Mucosa of descending colon (tissue), 3 donors: ENCODE results near the gene FSTL4. TPM values are rescaled to one million over a fixed set of nuclear protein-coding genes. Genes with fewer than 3 reads are reported as not detected.

Experiments used
- ATAC-seq: fragments of 200-7000 bp; cut with Tn5 transposase; one replicate; pipeline ENCODE4 v1.9.1; 2020; ENCODE audit warnings: mild to moderate bottlenecking, moderate library complexity
- DNase-seq, 3 donors: peaks; one replicate each; pipeline ENCODE4 v3.0.0-alpha.2; 2020
- H3K36me3 ChIP-seq: fragments of 200-600 bp; one replicate; pipeline ENCODE4 v1.8.0; 2021; ENCODE audit warnings: low read depth, mild to moderate bottlenecking
- H3K4me1 ChIP-seq: fragments of 200-600 bp; one replicate; pipeline ENCODE4 v1.8.0; 2021; ENCODE audit warnings: low read depth, mild to moderate bottlenecking
- H3K4me3 ChIP-seq: fragments of 200-600 bp; one replicate; pipeline ENCODE4 v1.8.0; 2021; ENCODE audit warnings: mild to moderate bottlenecking
- H3K9me3 ChIP-seq: fragments of 200-600 bp; one replicate; pipeline ENCODE4 v1.8.0; 2021; ENCODE audit warnings: mild to moderate bottlenecking
- intact Hi-C, 2 donors: fragments of 100-400 bp; cut with DNase I in 1 of 2; cut with micrococcal nuclease in 1 of 2; formaldehyde crosslinking; loops; one replicate each; pipeline versions ENCODE4 v1.11.0 to v1.11.1; 2022; cut with DNase I, micrococcal nuclease
- total RNA-seq, 3 donors: library from RNA; stranded (reverse); fragmentation: NEBNext Ultra II Directional in 2 of 3; extraction: Animal tissue kit (Norgen Biotek cat#: 25700) in 2 of 3; gene quantifications; one replicate each; pipeline versions ENCODE4 v1.2.1 to v1.2.4, GENCODE V29; 2021 to 2023
- TF ChIP-seq, protein P1 (sequence below): fragments of 200-600 bp; IDR thresholded peaks from one replicate; pipeline ENCODE4 v1.8.0; 2022; ENCODE audit warnings: antibody characterized with exemption, mild to moderate bottlenecking
- donor health status: DM: no; HTN: no; CAD: no; lungs with moderate emphysema.
- donor health status: DM: no; HTN: no; CAD: no.
- donor health status: DM: no; HTN: yes; CAD: no.

FSTL4 gene
- total RNA-seq, 3 donors from 2014 or later: 0.29 to 0.77 (median 0.57) TPM

GRCh38 chr5:133639850-133640528 lies 27.6 kb upstream of the FSTL4 start:
- Histone ChIP-seq H3K9me3 (no peaks in the 10 kb centered on the region), H3K36me3 (no peaks in the 10 kb centered on the region), H3K4me1 (no peaks in the 10 kb centered on the region), H3K4me3 (no peak overlapping the region)
- ATAC-seq (no peak), DNase-seq (no peak)
- intact Hi-C loops: no loop called here
- TF ChIP-seq, protein P1, sequence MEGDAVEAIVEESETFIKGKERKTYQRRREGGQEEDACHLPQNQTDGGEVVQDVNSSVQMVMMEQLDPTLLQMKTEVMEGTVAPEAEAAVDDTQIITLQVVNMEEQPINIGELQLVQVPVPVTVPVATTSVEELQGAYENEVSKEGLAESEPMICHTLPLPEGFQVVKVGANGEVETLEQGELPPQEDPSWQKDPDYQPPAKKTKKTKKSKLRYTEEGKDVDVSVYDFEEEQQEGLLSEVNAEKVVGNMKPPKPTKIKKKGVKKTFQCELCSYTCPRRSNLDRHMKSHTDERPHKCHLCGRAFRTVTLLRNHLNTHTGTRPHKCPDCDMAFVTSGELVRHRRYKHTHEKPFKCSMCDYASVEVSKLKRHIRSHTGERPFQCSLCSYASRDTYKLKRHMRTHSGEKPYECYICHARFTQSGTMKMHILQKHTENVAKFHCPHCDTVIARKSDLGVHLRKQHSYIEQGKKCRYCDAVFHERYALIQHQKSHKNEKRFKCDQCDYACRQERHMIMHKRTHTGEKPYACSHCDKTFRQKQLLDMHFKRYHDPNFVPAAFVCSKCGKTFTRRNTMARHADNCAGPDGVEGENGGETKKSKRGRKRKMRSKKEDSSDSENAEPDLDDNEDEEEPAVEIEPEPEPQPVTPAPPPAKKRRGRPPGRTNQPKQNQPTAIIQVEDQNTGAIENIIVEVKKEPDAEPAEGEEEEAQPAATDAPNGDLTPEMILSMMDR: no peak

DNA sequence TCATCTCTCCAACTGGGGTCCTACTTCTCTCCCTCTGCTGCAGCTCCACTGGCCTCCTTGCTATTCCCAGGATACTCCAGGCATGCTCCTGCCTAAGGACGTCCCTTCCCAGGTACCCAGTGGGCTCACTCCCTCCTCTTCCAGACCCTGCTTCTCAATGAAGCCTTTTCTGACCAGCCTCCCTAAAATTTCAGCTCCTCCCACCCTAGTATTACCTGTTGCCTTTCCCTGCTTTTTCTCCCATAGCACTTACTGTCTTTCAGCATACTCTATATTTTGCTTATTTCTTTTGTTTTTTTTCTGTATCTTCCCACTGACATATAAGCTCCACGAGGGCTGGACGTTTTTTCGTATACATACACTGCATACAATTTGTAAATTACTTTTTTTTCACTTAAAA lies 26.1 kb upstream of the FSTL4 start:
- intact Hi-C loops: no loop called here
- Histone ChIP-seq H3K36me3 (no peaks in the 10 kb centered on the region), H3K4me3 (no peak overlapping the region), H3K9me3 (no peaks in the 10 kb centered on the region), H3K4me1 (no peaks in the 10 kb centered on the region)
- ATAC-seq (no peak), DNase-seq (no peak)
- TF ChIP-seq, protein P1: no peak

- ATAC-seq (no peak), DNase-seq (no peak)
- TF ChIP-seq, protein P1: no peak
- H3K9me3 ChIP-seq: no peaks in the 10 kb centered on the region
- H3K4me3 ChIP-seq: no peak overlapping the region
- no peaks in the 10 kb centered on the region for H3K36me3 ChIP-seq
- intact Hi-C loops: no loop called here
- H3K4me1 ChIP-seq: no peaks in the 10 kb centered on the region
Measured at GRCh38 chr5:133637206-133637605, 24.9 kb upstream of the FSTL4 start.

GRCh38 chr5:133635051-133635450 lies 22.7 kb upstream of the FSTL4 start:
- DNase-seq (no peak), ATAC-seq (no peak)
- intact Hi-C loops: no loop called here
- TF ChIP-seq, protein P1: no peak
- Histone ChIP-seq H3K4me3 (no peak overlapping the region), H3K36me3 (no peaks in the 10 kb centered on the region), H3K9me3 (no peaks in the 10 kb centered on the region), H3K4me1 (no peaks in the 10 kb centered on the region)

GRCh38 chr5:133627180-133627579 lies 14.8 kb upstream of the FSTL4 start:
- intact Hi-C loops: no loop called here
- H3K4me1 ChIP-seq: no peaks in the 10 kb centered on the region

More at GRCh38 chr5:133627180-133627579, 14.8 kb upstream of the FSTL4 start:
- H3K36me3 ChIP-seq: no peaks in the 10 kb centered on the region
- no peaks in the 10 kb centered on the region for H3K9me3 ChIP-seq
- DNase-seq (no peak), ATAC-seq (no peak)
- TF ChIP-seq, protein P1: no peak
- H3K4me3 ChIP-seq: no peak overlapping the region
